ENCODE measurements around the gene LRRC8A.

DNA sequence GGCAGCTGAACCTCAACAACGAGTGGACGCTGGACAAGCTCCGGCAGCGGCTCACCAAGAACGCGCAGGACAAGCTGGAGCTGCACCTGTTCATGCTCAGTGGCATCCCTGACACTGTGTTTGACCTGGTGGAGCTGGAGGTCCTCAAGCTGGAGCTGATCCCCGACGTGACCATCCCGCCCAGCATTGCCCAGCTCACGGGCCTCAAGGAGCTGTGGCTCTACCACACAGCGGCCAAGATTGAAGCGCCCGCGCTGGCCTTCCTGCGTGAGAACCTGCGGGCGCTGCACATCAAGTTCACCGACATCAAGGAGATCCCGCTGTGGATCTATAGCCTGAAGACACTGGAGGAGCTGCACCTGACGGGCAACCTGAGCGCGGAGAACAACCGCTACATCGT, 26.4 kb downstream of the LRRC8A start:
- TF ChIP-seq MAX (IDR thresholded peaks at IDR 0.05; ENCODE audit: low read depth) = no peak
- TF ChIP-seq RXRA (IDR thresholded peaks at IDR 0.05; ENCODE audit: borderline replicate concordance, low read depth) = no peak
- no peak for TF ChIP-seq CTCF (IDR thresholded peaks at IDR 0.05)
- no peak for TF ChIP-seq RAD21 (IDR thresholded peaks at IDR 0.05; ENCODE audit: low read length)
- TF ChIP-seq ZBTB33 (IDR thresholded peaks at IDR 0.05; ENCODE audit: borderline replicate concordance, low read depth) = no peak
